B cell (primary cell): ENCODE measurements around the gene EPHB1. TPM values are rescaled to one million over a fixed set of nuclear protein-coding genes. Genes with fewer than 3 reads are reported as not detected.

ENCODE experiments used
- ATAC-seq: fragments of 200-7000 bp; cut with Tn5 transposase; one replicate; pipeline ENCODE4 v1.10.0; 2021; ENCODE audit warnings: low read depth, mild to moderate bottlenecking, moderate number of reproducible peaks, moderate library complexity
- CTCF ChIA-PET: fragments of 350-600 bp; sonication (Branson Sonifier 250); formaldehyde crosslinking; loops from one replicate; lab custom pipeline; 2021; ENCODE audit warnings: antibody characterized with exemption, inconsistent platforms; lab: Charles Lee
- POLR2A ChIA-PET: fragments of 350-600 bp; sonication (Branson Sonifier 250); formaldehyde crosslinking; loops from one replicate; lab custom pipeline; 2021; ENCODE audit warnings: antibody characterized with exemption; lab: Charles Lee
- DNase-seq: peaks from one replicate; pipeline ENCODE4 v3.0.0; 2013
- H2AFZ ChIP-seq: 2 replicates; pipeline ENCODE4 v1.6.1; 2012; ENCODE audit warnings: mild to moderate bottlenecking, low read depth, low read length; ENCODE audit not compliant: insufficient read depth, poor library complexity, severe bottlenecking
- H3K27ac ChIP-seq, 2 donors: 1 replicate in 1 of 2; 2 replicates in 1 of 2; pipeline ENCODE4 v1.5.1; 2012 to 2013; ENCODE audit warnings: low read length in 2 of 2, mild to moderate bottlenecking in 2 of 2, moderate library complexity in 1 of 2
- H3K27me3 ChIP-seq, 4 experiments: fragments of 200-600 bp in 1 of 4; sonication (generic) in 1 of 4; replicated peaks in 1 of 4; 1 replicate in 2 of 4; 2 replicates in 2 of 4; pipeline versions ENCODE4 v1.6.1 to v1.7.0; 2013 to 2016; ENCODE audit warnings: low read length in 3 of 4, mild to moderate bottlenecking in 2 of 4, mixed read lengths in 1 of 4, moderate library complexity in 1 of 4; ENCODE audit not compliant: insufficient read depth in 4 of 4, control insufficient read depth in 3 of 4; ENCODE audit errors: control extremely low read depth in 1 of 4
- H3K36me3 ChIP-seq, 2 experiments: replicated peaks in 1 of 2; 1 replicate in 1 of 2; 2 replicates in 1 of 2; pipeline versions ENCODE4 v1.6.1 to v1.7.1; 2013; ENCODE audit warnings: low read length in 1 of 2; ENCODE audit not compliant: insufficient read depth in 2 of 2, control insufficient read depth in 1 of 2; ENCODE audit errors: control extremely low read depth in 1 of 2, extremely low read depth in 1 of 2
- H3K4me1 ChIP-seq, 2 donors: fragments of 200-600 bp in 1 of 2; sonication (generic) in 1 of 2; 1 replicate in 1 of 2; 2 replicates in 1 of 2; pipeline versions ENCODE4 v1.5.1 to v1.6.1; 2013 to 2017; ENCODE audit warnings: low read length in 2 of 2; ENCODE audit not compliant: control insufficient read depth in 2 of 2, insufficient read depth in 2 of 2
- H3K4me2 ChIP-seq: replicated peaks from 2 replicates; pipeline ENCODE3; 2012; ENCODE audit warnings: mild to moderate bottlenecking, low read depth, low read length; ENCODE audit not compliant: poor library complexity, severe bottlenecking
- H3K4me3 ChIP-seq, 5 experiments: fragments of 200-600 bp in 1 of 5; sonication (generic) in 1 of 5; 1 replicate in 3 of 5; 2 replicates in 2 of 5; pipeline versions ENCODE4 v1.5.1 to v1.7.0; 2011 to 2016; ENCODE audit warnings: low read length in 4 of 5, mild to moderate bottlenecking in 4 of 5, low read depth in 2 of 5, control low read depth in 1 of 5, moderate library complexity in 1 of 5; ENCODE audit not compliant: insufficient read depth in 1 of 5; ENCODE audit errors: control extremely low read depth in 1 of 5, extremely low read depth in 1 of 5
- H3K79me2 ChIP-seq: fragments of 200-600 bp; sonication (generic); one replicate; pipeline ENCODE4 v1.6.0; 2016; ENCODE audit warnings: low read length; ENCODE audit not compliant: control insufficient read depth, insufficient read depth
- H3K9ac ChIP-seq: fragments of 200-600 bp; sonication (generic); 2 replicates; pipeline ENCODE4 v1.6.1; 2017; ENCODE audit warnings: mild to moderate bottlenecking, low read length, moderate library complexity
- H3K9me3 ChIP-seq, 3 donors: one replicate each; pipeline versions ENCODE4 v1.6.1 to v1.7.1; 2013; ENCODE audit warnings: low read length in 2 of 3; ENCODE audit not compliant: control insufficient read depth in 2 of 3, insufficient read depth in 1 of 3; ENCODE audit errors: control extremely low read depth in 1 of 3
- H4K20me1 ChIP-seq: 2 replicates; pipeline ENCODE4 v1.6.0; 2012; ENCODE audit warnings: mild to moderate bottlenecking, low read length; ENCODE audit not compliant: insufficient read depth, control insufficient read depth, poor library complexity, severe bottlenecking
- H3K27ac Mint-ChIP-seq: one replicate; pipeline ENCODE4 v1.8.0; 2021; ENCODE audit warnings: mixed read lengths
- H3K27me3 Mint-ChIP-seq: one replicate; pipeline ENCODE4 v1.8.0; 2021; ENCODE audit warnings: mixed read lengths
- H3K4me1 Mint-ChIP-seq: one replicate; pipeline ENCODE4 v1.8.0; 2021; ENCODE audit warnings: mixed read lengths
- H3K4me3 Mint-ChIP-seq: one replicate; pipeline ENCODE4 v1.8.0; 2021; ENCODE audit warnings: mixed read lengths
- H3K9me3 Mint-ChIP-seq: one replicate; pipeline ENCODE4 v1.8.0; 2022; ENCODE audit warnings: mixed read lengths; ENCODE audit not compliant: insufficient read depth
- CTCF ChIP-seq: fragments of 200-600 bp; IDR thresholded peaks from one replicate; pipeline ENCODE4 v1.8.0; 2022; ENCODE audit warnings: antibody characterized with exemption, mild to moderate bottlenecking
- EZH2 ChIP-seq: IDR thresholded peaks from 2 replicates; pipeline ENCODE4 v1.6.1; 2012; ENCODE audit warnings: borderline replicate concordance, low read depth, mild to moderate bottlenecking, moderate library complexity, low read length; ENCODE audit not compliant: insufficient read depth, poor library complexity, severe bottlenecking
- WGBS: methylation state at CpG from one replicate; pipeline ENCODE4 v1.1.5; 2013; ENCODE audit warnings: missing lambda C conversion rate; ENCODE audit not compliant: insufficient coverage; 5-methylcytosine and 5-hydroxymethylcytosine counted together
- intact Hi-C: fragments of 100-400 bp; cut with micrococcal nuclease; formaldehyde crosslinking; loops from one replicate; pipeline ENCODE4 v1.10.0; 2022
- polyA plus RNA-seq: library from polyadenylated mRNA; depleted of rRNA; stranded (reverse); fragments of >200 nt; gene quantifications from 2 replicates; pipeline ENCODE4 v1.2.3, GENCODE V29; 2012
- total RNA-seq, 2 donors: library from RNA; stranded (reverse); fragments of 120-200 nt in 1 of 2; gene quantifications; 1 replicate in 1 of 2; 2 replicates in 1 of 2; pipeline versions ENCODE4 v1.2.3 to v1.2.4, GENCODE V29; 2013 to 2022

EPHB1 gene
- total and polyA plus RNA-seq, 2 donors (not counting 1 experiment from before 2014, with no cell fraction given), result 0.01 TPM; not detected in 1

- Histone ChIP-seq H2AFZ (no peak overlapping the region), H3K4me1 (no peaks in the 10 kb centered on the region), H3K27ac (no peak overlapping the region), H3K36me3 (no peaks in the 10 kb centered on the region), H3K4me2 (no peak overlapping the region), H3K4me3 (no peak overlapping the region), H4K20me1 (no peaks in the 10 kb centered on the region), H3K9me3 (no peaks in the 10 kb centered on the region), H3K27me3 (no peaks in the 10 kb centered on the region), H3K9ac (no peak overlapping the region), H3K79me2 (no peaks in the 10 kb centered on the region)
- no peak overlapping the region for H3K27ac Mint-ChIP-seq
- WGBS, result 75% methylated on average over 1 of the region's 1 CpG
- DNase-seq, result no peak
- H3K4me3 Mint-ChIP-seq, result no peak overlapping the region
- no peaks in the 10 kb centered on the region for H3K4me1 Mint-ChIP-seq
- intact Hi-C loops, result no loop called here
- H3K27me3 Mint-ChIP-seq, result no peaks in the 10 kb centered on the region
- CTCF ChIA-PET, result interaction anchor here (1.3 kb wide), 1 partner anchor 9 kb away, joined by 3 read pairs; no protein-coding TSS in a partner anchor
- no peak for ATAC-seq
- POLR2A ChIA-PET, result no interaction called here
- H3K9me3 Mint-ChIP-seq, result no peaks in the 10 kb centered on the region
- TF ChIP-seq CTCF (no peak), EZH2 (no peak)
Observed at GRCh38 chr3:134772591-134772990, 22.5 kb upstream of the EPHB1 start.

DNA sequence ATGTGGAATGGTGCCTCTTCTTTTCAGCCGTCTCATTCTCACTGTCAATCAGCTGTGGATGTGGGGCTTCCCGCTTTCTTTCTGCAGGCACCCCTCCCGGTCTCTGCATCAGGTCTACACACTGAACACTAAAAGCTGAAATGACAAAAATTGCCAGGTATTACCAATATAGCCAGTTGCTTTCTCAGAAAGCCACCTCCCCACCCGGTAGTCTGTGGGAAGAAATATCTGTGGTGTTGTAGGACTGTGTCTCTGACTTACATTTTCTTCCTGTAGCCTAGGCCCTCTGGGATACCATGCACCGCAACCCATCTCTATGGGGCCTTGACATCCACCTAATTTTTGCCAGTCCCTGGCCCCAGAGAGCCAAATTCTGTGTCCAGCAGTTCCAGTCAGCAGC is 19.2 kb upstream of the EPHB1 start:
- Mint-ChIP-seq H3K27ac (no peak overlapping the region), H3K27me3 (no peaks in the 10 kb centered on the region), H3K9me3 (no peaks in the 10 kb centered on the region), H3K4me3 (no peak overlapping the region), H3K4me1 (no peaks in the 10 kb centered on the region)
- WGBS, result 98% methylated on average over 4 of the region's 5 CpGs
- H3K27me3 ChIP-seq, result no peaks in the 10 kb centered on the region
- H3K9me3 ChIP-seq, result no peaks in the 10 kb centered on the region
- no peak overlapping the region for H3K4me2 ChIP-seq
- no peaks in the 10 kb centered on the region for H3K4me1 ChIP-seq
- H4K20me1 ChIP-seq, result no peaks in the 10 kb centered on the region
- no peak for TF ChIP-seq CTCF
- TF ChIP-seq EZH2, result no peak
- H3K36me3 ChIP-seq, result no peaks in the 10 kb centered on the region
- H3K4me3 ChIP-seq, result no peak overlapping the region
- ChIA-PET POLR2A (no interaction called here), CTCF (no interaction called here)
- H3K27ac ChIP-seq, result no peak overlapping the region
- intact Hi-C loops, result no loop called here
- ATAC-seq (no peak), DNase-seq (no peak)
- H3K9ac ChIP-seq, result no peak overlapping the region
- no peaks in the 10 kb centered on the region for H3K79me2 ChIP-seq
- H2AFZ ChIP-seq, result no peak overlapping the region
